PFSK-1 (cell line): ENCODE measurements around the gene CCNL2.

Source experiments
- FOXP2 ChIP-seq: optimal IDR thresholded peaks from 2 replicates; pipeline ENCODE3; 2011; ENCODE audit warnings: borderline replicate concordance, control low read depth, inconsistent platforms; ENCODE audit not compliant: insufficient read depth; ENCODE audit errors: extremely low read length, extremely low read depth
- POLR2AphosphoS5 ChIP-seq: IDR thresholded peaks from 2 replicates; pipeline ENCODE4 v1.6.1; 2012; ENCODE audit warnings: low read depth, mild to moderate bottlenecking, control low read depth, low read length, moderate library complexity
- SIN3A ChIP-seq: IDR thresholded peaks from 2 replicates; pipeline ENCODE4 v1.6.1; 2012; ENCODE audit warnings: mild to moderate bottlenecking, low read length, moderate library complexity, borderline replicate concordance; ENCODE audit not compliant: insufficient read depth
- TAF1 ChIP-seq: IDR thresholded peaks from 2 replicates; pipeline ENCODE4 v1.6.1; 2012; ENCODE audit warnings: low read length, control low read depth, borderline replicate concordance; ENCODE audit not compliant: insufficient read depth
- TF ChIP-seq, protein P1 (sequence below), 2 experiments: IDR thresholded peaks; 2 replicates each; pipeline versions ENCODE4 v1.6.1 to v1.8.0; 2011 to 2012; ENCODE audit warnings: low read depth in 2 of 2, low read length in 2 of 2, control low read depth in 1 of 2, inconsistent platforms in 1 of 2, mild to moderate bottlenecking in 1 of 2, moderate library complexity in 1 of 2; ENCODE audit not compliant: insufficient read depth in 1 of 2

DNA sequence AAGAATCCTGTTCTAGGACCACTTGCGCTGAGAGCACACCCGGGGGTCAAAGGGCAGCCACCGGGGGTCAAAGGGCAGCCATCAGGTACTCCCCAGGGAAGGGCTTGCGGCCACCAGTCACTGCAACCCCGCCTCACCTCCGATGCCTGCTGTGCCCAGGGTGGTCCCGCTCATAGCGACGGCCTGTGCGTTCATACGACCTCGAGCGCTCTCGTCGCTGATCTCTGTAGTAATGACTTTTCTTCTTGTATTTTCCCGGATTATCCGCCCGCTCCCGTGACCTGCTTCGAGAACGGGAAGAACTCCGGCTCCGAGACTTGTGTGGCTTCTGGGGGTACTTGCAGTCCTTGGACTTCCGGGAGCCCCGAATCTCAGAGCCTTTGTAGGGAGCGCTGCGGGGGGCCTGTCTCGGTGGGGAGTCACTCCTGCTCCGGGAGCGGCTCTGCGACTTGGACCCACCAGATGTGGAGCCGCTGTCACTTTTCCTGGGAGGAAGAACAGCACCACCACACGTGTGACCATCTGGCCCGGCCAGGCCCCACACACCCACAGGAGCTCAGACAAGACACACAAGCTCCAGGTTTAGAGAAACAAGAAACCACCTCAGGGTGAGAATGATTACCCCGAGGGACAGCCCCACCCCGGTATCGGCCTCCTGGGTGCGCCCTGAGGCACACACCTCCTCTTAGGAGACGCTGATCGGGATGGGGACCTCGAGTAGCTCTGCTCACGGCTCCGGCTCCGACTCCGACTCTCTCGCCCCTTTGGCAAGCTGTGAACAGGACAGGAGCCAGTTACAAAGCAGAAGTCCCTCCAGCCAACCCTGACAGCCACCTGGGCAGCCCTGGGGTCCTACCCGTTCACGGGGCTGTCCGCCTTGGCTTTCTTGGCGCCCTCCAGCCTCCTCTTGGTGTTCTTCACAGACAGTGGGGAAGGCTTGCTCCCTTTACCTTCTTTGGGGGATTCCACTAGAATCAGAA, 11.7 kb downstream of the CCNL2 start:
- TF ChIP-seq TAF1 (no peak), POLR2AphosphoS5 (no peak), SIN3A (no peak), FOXP2 (no peak)
- TF ChIP-seq, protein P1, sequence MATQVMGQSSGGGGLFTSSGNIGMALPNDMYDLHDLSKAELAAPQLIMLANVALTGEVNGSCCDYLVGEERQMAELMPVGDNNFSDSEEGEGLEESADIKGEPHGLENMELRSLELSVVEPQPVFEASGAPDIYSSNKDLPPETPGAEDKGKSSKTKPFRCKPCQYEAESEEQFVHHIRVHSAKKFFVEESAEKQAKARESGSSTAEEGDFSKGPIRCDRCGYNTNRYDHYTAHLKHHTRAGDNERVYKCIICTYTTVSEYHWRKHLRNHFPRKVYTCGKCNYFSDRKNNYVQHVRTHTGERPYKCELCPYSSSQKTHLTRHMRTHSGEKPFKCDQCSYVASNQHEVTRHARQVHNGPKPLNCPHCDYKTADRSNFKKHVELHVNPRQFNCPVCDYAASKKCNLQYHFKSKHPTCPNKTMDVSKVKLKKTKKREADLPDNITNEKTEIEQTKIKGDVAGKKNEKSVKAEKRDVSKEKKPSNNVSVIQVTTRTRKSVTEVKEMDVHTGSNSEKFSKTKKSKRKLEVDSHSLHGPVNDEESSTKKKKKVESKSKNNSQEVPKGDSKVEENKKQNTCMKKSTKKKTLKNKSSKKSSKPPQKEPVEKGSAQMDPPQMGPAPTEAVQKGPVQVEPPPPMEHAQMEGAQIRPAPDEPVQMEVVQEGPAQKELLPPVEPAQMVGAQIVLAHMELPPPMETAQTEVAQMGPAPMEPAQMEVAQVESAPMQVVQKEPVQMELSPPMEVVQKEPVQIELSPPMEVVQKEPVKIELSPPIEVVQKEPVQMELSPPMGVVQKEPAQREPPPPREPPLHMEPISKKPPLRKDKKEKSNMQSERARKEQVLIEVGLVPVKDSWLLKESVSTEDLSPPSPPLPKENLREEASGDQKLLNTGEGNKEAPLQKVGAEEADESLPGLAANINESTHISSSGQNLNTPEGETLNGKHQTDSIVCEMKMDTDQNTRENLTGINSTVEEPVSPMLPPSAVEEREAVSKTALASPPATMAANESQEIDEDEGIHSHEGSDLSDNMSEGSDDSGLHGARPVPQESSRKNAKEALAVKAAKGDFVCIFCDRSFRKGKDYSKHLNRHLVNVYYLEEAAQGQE (IDR thresholded peaks at IDR 0.05; ENCODE audit: insufficient read depth in 1 of 2, low read depth in 2 of 2, low read length in 2 of 2), result no peak
